Heart right ventricle (tissue), 16 donors: ENCODE data around the gene SPATA17. TPM values are rescaled to one million over a fixed set of nuclear protein-coding genes. Genes with fewer than 3 reads are reported as not detected.

Experiments used
- ATAC-seq, 8 donors: fragments of 200-7000 bp; cut with Tn5 transposase; one replicate each; pipeline ENCODE4 v1.9.1; 2020; ENCODE audit warnings: mild to moderate bottlenecking in 8 of 8, moderate library complexity in 8 of 8, moderate number of reproducible peaks in 1 of 8
- DNase-seq, 2 donors: peaks; one replicate each; pipeline ENCODE4 v3.0.0-alpha.2; 2020
- H3K27ac ChIP-seq, 10 donors: fragments of 200-600 bp; sonication (generic) in 2 of 10; one replicate each; pipeline versions ENCODE4 v1.5.0 to v1.8.0; 2020 to 2022; ENCODE audit warnings: mild to moderate bottlenecking in 3 of 10
- H3K27me3 ChIP-seq, 7 donors: fragments of 200-600 bp; one replicate each; pipeline ENCODE4 v1.8.0; 2021 to 2022; ENCODE audit warnings: mild to moderate bottlenecking in 2 of 7
- H3K36me3 ChIP-seq, 9 donors: fragments of 200-600 bp; sonication (generic) in 1 of 9; one replicate each; pipeline versions ENCODE4 v1.5.0 to v1.8.0; 2020 to 2022; ENCODE audit warnings: mild to moderate bottlenecking in 2 of 9
- H3K4me1 ChIP-seq, 9 donors: fragments of 200-600 bp; sonication (generic) in 1 of 9; one replicate each; pipeline versions ENCODE4 v1.5.0 to v1.8.0; 2020 to 2022; ENCODE audit warnings: mild to moderate bottlenecking in 4 of 9
- H3K4me3 ChIP-seq, 10 donors: fragments of 200-600 bp; sonication (generic) in 2 of 10; one replicate each; pipeline versions ENCODE4 v1.5.0 to v1.8.0; 2020 to 2022; ENCODE audit warnings: mild to moderate bottlenecking in 7 of 10, moderate library complexity in 2 of 10
- H3K9me3 ChIP-seq, 11 donors: fragments of 200-600 bp in 10 of 11; sonication (generic) in 2 of 11; one replicate each; pipeline versions ENCODE4 v1.5.0 to v1.8.0; 2013 to 2022; ENCODE audit warnings: mild to moderate bottlenecking in 2 of 11, control low read depth in 1 of 11, moderate library complexity in 1 of 11
- CTCF ChIP-seq, 9 donors: fragments of 200-600 bp; sonication (generic) in 2 of 9; IDR thresholded peaks; one replicate each; pipeline versions ENCODE4 v1.5.0 to v1.8.0; 2021 to 2022; ENCODE audit warnings: antibody characterized with exemption in 9 of 9, mild to moderate bottlenecking in 5 of 9, moderate library complexity in 1 of 9
- WGBS, 2 donors: extraction: QIAGEN DNeasy Blood & Tissue Kit; methylation state at CpG; one replicate each; pipeline ENCODE4 v1.1.7; 2013; ENCODE audit warnings: inconsistent platforms in 1 of 2; 5-methylcytosine and 5-hydroxymethylcytosine counted together
- intact Hi-C, 10 donors: fragments of 100-400 bp; cut with DNase I; formaldehyde crosslinking; loops; one replicate each; pipeline versions ENCODE4 v1.11.1 to v1.14.2; 2022
- polyA plus RNA-seq, 2 donors: library from polyadenylated mRNA; stranded (reverse); fragments of 200-250 nt; gene quantifications; one replicate each; pipeline ENCODE4 v1.2.3, GENCODE V29; 2013
- total RNA-seq, 10 donors: library from RNA; stranded (reverse); fragmentation: NEBNext Ultra II Directional in 3 of 10; extraction: Animal tissue kit (Norgen Biotek cat#: 25700) in 3 of 10; gene quantifications; one replicate each; pipeline versions ENCODE4 v1.2.1 to v1.2.4, GENCODE V29; 2021 to 2023
- donor health status: Arrhythmogenic right ventricular cardiomyopathy.
- donor health status: ischemic (EF 13 %, LVEDD 7.1; RV severe dilation, severe dysfunction).
- donor health status: healthy with polysubstance abuse.
- donor health status: DM: no; HTN: yes; CAD: no.
- donor health status: DM: no; HTN: no; CAD: no.
- donor health status: ischemic (EF 25% LVEDD 6.9; RV normal size, moderate dysfunction).
- donor health status: ischemic (EF 25% LVEDD 5.7; RV mildly dilated, moderate dysfunction).
- donor health status: healthy.
- donor health status: DM: yes; HTN: yes; CAD: no.
- donor health status: Ischemic cardiomyopathy.
- donor health status: ischemic (EF 35%, LVEDD 5.7; RV mildly dilated, moderate dysfunction).
- donor health status: nonischemic (EF 11% LVEDD 7.7; RV severe dilation, severe dysfunction).
- donor health status: DM: yes; HTN: yes; CAD: no.
- donor health status: PGD.
- donor health status: ischemic (EF 29% LVEDD 5.4; RV normal size, mild dysfunction).
- donor health status: nonischemic (EF 23%, LVEDD 6.1; RV moderate dilation, normal function).

SPATA17 gene
- total and polyA plus RNA-seq, 12 donors, result 0.51 to 3.3 (median 1.3) TPM

GRCh38 chr1:217910791-217911320, 279.7 kb downstream of the SPATA17 start:
- ATAC-seq (no peak), DNase-seq (no peak)
- Histone ChIP-seq H3K4me1 (no peaks in the 10 kb centered on the region), H3K27ac (no peak overlapping the region), H3K36me3 (no peaks in the 10 kb centered on the region), H3K27me3 (peaks cover 0 to 5% (median 0%) of the 10 kb centered on the region in 7 donors), H3K4me3 (no peak overlapping the region), H3K9me3 (no peaks in the 10 kb centered on the region)
- intact Hi-C loops, result loop anchor here in 1 of 10 donors (10.0 kb wide), 1 partner anchor 64 kb away; no protein-coding TSS in a partner anchor
- no peak for TF ChIP-seq CTCF (IDR thresholded peaks at IDR 0.05)
- WGBS, 2 donors, result 56 to 66% methylated on average over 3 of the region's 3 CpGs

GRCh38 chr1:217911908-217912307, 280.8 kb downstream of the SPATA17 start:
- 84 to 86% methylated on average over 8 of the region's 8 CpGs for WGBS, 2 donors
- H3K9me3 ChIP-seq, result no peaks in the 10 kb centered on the region
- H3K36me3 ChIP-seq, result no peaks in the 10 kb centered on the region
- DNase-seq (no peak), ATAC-seq (no peak)
- no peak for TF ChIP-seq CTCF (IDR thresholded peaks at IDR 0.05)
- intact Hi-C loops, result loop anchor here in 1 of 10 donors (10.0 kb wide), 1 partner anchor 63 kb away; no protein-coding TSS in a partner anchor
- no peak overlapping the region for H3K27ac ChIP-seq
- peaks cover 0 to 5% (median 0%) of the 10 kb centered on the region in 7 donors for H3K27me3 ChIP-seq
- no peaks in the 10 kb centered on the region for H3K4me1 ChIP-seq
- no peak overlapping the region for H3K4me3 ChIP-seq

- H3K27ac ChIP-seq, result no peak overlapping the region
- TF ChIP-seq CTCF (IDR thresholded peaks at IDR 0.05), result no peak
- DNase-seq (no peak), ATAC-seq (no peak)
- no peak overlapping the region for H3K4me3 ChIP-seq
- H3K4me1 ChIP-seq, result no peaks in the 10 kb centered on the region
- no peaks in the 10 kb centered on the region for H3K36me3 ChIP-seq
- intact Hi-C loops, result loop anchor here in 1 of 10 donors (10.0 kb wide), 1 partner anchor 57 kb away; no protein-coding TSS in a partner anchor
- H3K27me3 ChIP-seq, result peaks cover 0 to 18% (median 0%) of the 10 kb centered on the region in 7 donors
- H3K9me3 ChIP-seq, result no peaks in the 10 kb centered on the region
- 56 to 62% methylated on average over 13 of the region's 13 CpGs for WGBS, 2 donors
Observed at GRCh38 chr1:217917281-217917887, 286.2 kb downstream of the SPATA17 start.

GRCh38 chr1:217919683-217920388, 288.7 kb downstream of the SPATA17 start:
- no peaks in the 10 kb centered on the region for H3K9me3 ChIP-seq
- no peak for TF ChIP-seq CTCF (IDR thresholded peaks at IDR 0.05)
- H3K36me3 ChIP-seq, result no peaks in the 10 kb centered on the region
- no peak for DNase-seq
- H3K27me3 ChIP-seq, result peaks cover 0 to 34% (median 15%) of the 10 kb centered on the region in 7 donors
- WGBS, 2 donors, result 62 to 65% methylated on average over 18 of the region's 18 CpGs
- H3K4me3 ChIP-seq, result no peak overlapping the region
- no peak for ATAC-seq
- H3K27ac ChIP-seq, result no peak overlapping the region
- intact Hi-C loops, result loop anchor here in 1 of 10 donors (10.0 kb wide), 1 partner anchor 55 kb away; no protein-coding TSS in a partner anchor
- H3K4me1 ChIP-seq, result peaks cover 0 to 1% (median 0%) of the 10 kb centered on the region in 9 donors

Other genes starting within 250 kb of the SPATA17 start
- gene GPATCH2, start 254 bp upstream of the SPATA17 start, total RNA-seq, result 10 to 100 TPM in 1 of 10 donors, 1 to 10 TPM in 9; 6.5 to 10.6 (median 7.6) TPM
- gene GPATCH2, start 254 bp upstream of the SPATA17 start, polyA plus RNA-seq, result 1 to 10 TPM; 2.3 to 3.2 TPM